Measurements from ENCODE around the gene SEMA6B. TPM values are rescaled to one million over a fixed set of nuclear protein-coding genes. Genes with fewer than 3 reads are reported as not detected.

Gene SEMA6B
- total RNA-seq, 1 donor from 2014 or later = 6.9 TPM

DNA sequence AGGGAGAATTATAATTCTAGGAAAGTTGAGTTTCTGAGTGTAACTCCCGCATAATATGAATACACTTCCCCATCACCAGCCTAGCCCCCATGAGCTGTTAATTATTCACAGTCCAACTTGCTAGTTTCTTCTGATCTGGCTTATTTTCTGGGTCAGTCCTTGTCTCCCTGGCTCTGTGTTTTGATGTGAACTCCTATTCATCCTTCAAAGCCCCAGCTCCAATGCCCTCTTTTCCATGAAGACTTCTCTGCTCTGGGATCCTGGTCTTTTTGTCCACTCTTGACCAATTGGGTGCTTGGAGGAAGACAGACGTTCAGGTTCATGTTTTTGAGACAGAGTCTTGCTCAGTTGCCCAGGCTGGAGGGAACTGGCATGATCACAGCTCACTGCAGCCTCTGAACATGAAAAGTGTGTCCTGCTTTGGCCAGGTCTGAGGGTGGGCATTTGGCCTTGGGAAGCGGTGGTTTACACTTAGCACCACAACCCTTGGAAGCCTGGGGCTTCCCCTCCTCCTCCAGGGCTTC, 20.3 kb downstream of the SEMA6B start:
- TF ChIP-seq, protein P1, sequence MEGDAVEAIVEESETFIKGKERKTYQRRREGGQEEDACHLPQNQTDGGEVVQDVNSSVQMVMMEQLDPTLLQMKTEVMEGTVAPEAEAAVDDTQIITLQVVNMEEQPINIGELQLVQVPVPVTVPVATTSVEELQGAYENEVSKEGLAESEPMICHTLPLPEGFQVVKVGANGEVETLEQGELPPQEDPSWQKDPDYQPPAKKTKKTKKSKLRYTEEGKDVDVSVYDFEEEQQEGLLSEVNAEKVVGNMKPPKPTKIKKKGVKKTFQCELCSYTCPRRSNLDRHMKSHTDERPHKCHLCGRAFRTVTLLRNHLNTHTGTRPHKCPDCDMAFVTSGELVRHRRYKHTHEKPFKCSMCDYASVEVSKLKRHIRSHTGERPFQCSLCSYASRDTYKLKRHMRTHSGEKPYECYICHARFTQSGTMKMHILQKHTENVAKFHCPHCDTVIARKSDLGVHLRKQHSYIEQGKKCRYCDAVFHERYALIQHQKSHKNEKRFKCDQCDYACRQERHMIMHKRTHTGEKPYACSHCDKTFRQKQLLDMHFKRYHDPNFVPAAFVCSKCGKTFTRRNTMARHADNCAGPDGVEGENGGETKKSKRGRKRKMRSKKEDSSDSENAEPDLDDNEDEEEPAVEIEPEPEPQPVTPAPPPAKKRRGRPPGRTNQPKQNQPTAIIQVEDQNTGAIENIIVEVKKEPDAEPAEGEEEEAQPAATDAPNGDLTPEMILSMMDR (IDR thresholded peaks at IDR 0.05; ENCODE audit: unreplicated experiment) = no peak
- no peak for DNase-seq (ENCODE audit: low spot score in 2 of 2, unreplicated experiment in 2 of 2)
- H3K4me1 Mint-ChIP-seq = peaks cover 4% of the 10 kb centered on the region
- no peak overlapping the region for H3K27ac Mint-ChIP-seq
- H3K9me3 Mint-ChIP-seq = no peaks in the 10 kb centered on the region
- peaks cover 7% of the 10 kb centered on the region for H3K27me3 Mint-ChIP-seq (ENCODE audit: low read depth)
- H3K4me3 Mint-ChIP-seq = no peak overlapping the region
- no peaks in the 10 kb centered on the region for H3K36me3 Mint-ChIP-seq

DNA sequence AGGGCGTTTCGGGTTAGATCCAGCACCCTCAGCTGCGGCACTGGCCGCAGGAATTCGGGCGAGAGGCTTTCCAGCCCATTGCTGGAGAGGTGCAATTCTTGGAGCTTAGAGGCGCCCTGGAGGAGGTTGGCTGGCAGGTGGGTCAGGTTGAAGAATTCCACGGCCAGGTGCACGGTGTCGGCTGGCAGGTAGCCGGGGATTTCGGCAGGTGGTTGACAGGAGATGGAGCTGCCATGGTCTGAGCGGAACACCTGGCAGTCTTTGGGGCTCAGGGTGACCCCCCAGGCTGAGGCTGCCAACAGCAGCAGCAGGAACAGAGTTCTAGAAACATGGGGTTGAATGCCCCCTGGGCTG, 20.9 kb downstream of the SEMA6B start:
- Mint-ChIP-seq H3K9me3 (no peaks in the 10 kb centered on the region), H3K27me3 (ENCODE audit: low read depth) (peaks cover 8% of the 10 kb centered on the region), H3K36me3 (no peaks in the 10 kb centered on the region), H3K4me1 (peaks cover 4% of the 10 kb centered on the region), H3K27ac (no peak overlapping the region), H3K4me3 (no peak overlapping the region)
- TF ChIP-seq, protein P1 (IDR thresholded peaks at IDR 0.05; ENCODE audit: unreplicated experiment) = no peak
- no peak for DNase-seq (ENCODE audit: low spot score in 2 of 2, unreplicated experiment in 2 of 2)

DNA sequence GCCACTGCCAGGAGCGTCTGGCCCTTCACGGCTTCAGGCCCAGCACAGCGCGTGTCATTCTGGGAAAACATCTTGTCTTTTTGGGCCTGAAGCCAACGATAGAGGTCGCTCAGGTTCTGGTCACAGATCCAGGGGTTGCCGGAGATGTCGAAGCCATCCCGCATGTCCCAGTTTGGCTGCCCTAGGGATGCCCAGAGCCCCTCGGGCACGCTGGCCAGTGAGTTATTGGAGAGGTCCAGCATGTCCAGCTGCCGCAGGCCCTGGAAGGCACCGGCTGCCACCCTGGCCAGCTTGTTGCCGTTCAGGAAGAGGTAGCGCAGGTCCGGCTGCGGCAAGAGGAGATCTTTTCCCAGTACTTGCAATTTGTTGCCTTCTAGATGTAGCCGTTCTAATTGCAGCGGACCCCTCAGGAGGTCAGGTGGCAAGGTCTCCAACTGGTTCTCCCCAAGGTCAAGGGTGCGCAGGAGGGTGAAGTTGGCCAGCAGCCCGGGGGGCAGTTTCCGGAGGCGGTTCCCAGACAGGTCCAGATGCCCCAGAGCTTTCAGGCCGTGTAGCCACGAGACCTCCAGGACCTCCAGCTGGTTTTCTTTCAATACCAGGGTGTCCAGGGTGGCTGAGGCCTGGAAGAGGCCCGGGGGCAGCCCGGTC, 21.4 kb downstream of the SEMA6B start:
- no peak for DNase-seq (ENCODE audit: low spot score in 2 of 2, unreplicated experiment in 2 of 2)
- Mint-ChIP-seq H3K27me3 (ENCODE audit: low read depth) (peaks cover 13% of the 10 kb centered on the region), H3K27ac (no peak overlapping the region), H3K4me1 (peaks cover 4% of the 10 kb centered on the region), H3K36me3 (no peaks in the 10 kb centered on the region), H3K4me3 (no peak overlapping the region), H3K9me3 (no peaks in the 10 kb centered on the region)
- TF ChIP-seq, protein P1 (IDR thresholded peaks at IDR 0.05; ENCODE audit: unreplicated experiment) = no peak

DNA sequence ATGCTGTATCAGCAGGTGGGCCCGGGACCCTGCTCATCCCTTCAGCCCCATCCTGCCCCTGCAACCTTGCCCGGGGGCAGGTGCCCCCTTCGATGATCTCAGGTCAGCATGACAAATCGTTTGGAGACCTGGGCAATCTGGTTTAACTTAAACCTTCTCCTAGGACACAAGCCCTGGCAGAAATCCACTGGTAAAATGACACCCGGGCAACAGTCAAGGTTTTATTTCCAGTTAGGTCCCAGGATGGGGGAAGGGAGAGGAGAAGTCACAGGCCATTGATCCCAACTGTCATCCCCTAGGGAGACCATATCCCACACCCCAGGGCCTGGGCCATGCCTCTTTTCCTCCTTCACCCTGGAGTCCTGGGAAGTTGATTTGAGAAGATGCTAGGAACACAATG, 22.7 kb downstream of the SEMA6B start:
- H3K4me1 Mint-ChIP-seq = peaks cover 4% of the 10 kb centered on the region
- H3K9me3 Mint-ChIP-seq = no peaks in the 10 kb centered on the region
- no peak overlapping the region for H3K4me3 Mint-ChIP-seq
- H3K27me3 Mint-ChIP-seq (ENCODE audit: low read depth) = peaks cover 13% of the 10 kb centered on the region
- DNase-seq (ENCODE audit: low spot score in 2 of 2, unreplicated experiment in 2 of 2) = no peak
- TF ChIP-seq, protein P1 (IDR thresholded peaks at IDR 0.05; ENCODE audit: unreplicated experiment) = no peak
- no peaks in the 10 kb centered on the region for H3K36me3 Mint-ChIP-seq
- H3K27ac Mint-ChIP-seq = no peak overlapping the region

DNA sequence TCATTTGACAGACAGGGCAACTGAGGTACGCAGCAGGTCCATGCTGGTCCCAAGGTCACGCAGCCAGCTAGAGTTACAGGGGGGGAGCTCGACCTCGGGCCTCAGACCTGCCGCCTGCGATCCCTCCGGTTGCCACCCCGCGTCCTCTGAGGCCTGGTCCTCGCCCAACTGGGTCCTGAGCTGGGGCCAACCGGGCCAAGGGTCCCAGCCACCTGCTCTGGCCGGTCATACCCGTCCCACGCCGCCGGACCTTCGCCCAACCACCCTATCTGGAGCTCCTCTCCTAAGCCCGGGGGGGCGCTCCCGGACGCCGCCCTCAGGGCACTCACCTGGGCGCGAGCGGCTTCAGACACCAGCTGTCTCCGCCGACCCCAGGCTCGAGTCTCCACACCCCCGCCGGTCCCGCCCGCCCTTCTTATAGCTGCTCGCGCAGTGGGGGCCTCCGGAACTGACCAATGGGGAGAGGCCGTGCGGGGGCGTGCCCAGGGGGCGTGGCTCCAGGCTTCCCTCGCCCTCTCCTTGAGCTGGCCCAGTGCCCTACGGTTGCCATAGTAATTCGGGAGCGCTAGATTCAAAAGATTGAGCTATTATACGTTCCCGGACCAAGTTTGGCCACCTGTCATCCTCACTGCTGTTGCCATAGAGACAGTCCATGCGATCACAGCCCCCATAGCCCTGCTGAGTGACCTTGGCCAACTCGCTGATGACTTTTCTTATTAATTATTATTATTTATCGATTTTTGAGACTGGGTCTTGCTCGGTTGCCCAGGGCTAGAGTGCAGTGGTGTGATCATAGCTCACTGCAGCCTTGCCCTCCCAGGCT, 24.4 kb downstream of the SEMA6B start, which contains the start of gene PLIN5:
Gene PLIN5, minus strand, starts transcription at position 389 of the 823 bp plus-strand sequence. CDS start 1,150 bp downstream, outside the sequence.
- H3K27ac Mint-ChIP-seq = no peak within 1 kb of the TSS
- TF ChIP-seq, protein P1 (IDR thresholded peaks at IDR 0.05; ENCODE audit: unreplicated experiment) = no peak
- no peaks in the 10 kb centered on the region for H3K9me3 Mint-ChIP-seq
- no peaks in the 10 kb centered on the region for H3K36me3 Mint-ChIP-seq
- peaks cover 4% of the 10 kb centered on the region for H3K4me1 Mint-ChIP-seq
- no peak within 1 kb of the TSS for H3K4me3 Mint-ChIP-seq
- peak; percentile 77 to 80 for DNase-seq (ENCODE audit: low spot score in 2 of 2, unreplicated experiment in 2 of 2)
- H3K27me3 Mint-ChIP-seq (ENCODE audit: low read depth) = peaks cover 14% of the 10 kb centered on the region
